ENCODE data around the gene SOX10.

GRCh38 chr22:38012604-38013072 is 28.3 kb upstream of the SOX10 start:
- TF ChIP-seq CTCF (IDR thresholded peaks at IDR 0.05), result no peak
- no peak for TF ChIP-seq POLR2A (IDR thresholded peaks at IDR 0.05)

Measured in tibial nerve (tissue), 3 donors.